Fibroblast of villous mesenchyme (primary cell): ENCODE data around the gene ACVR1. TPM values are rescaled to one million over a fixed set of nuclear protein-coding genes. Genes with fewer than 3 reads are reported as not detected.
A peak's percentile ranks its signal among the peaks of the same experiment; 100 is the strongest.

ENCODE experiments used
- DNase-seq: peaks from one replicate; pipeline ENCODE4 v3.0.0-alpha.2; 2010; ENCODE audit warnings: low read depth
- H3K4me3 ChIP-seq: 2 replicates; pipeline ENCODE4 v1.5.1; 2011; ENCODE audit warnings: low read depth, mild to moderate bottlenecking, low read length
- CTCF ChIP-seq: IDR thresholded peaks from 2 replicates; pipeline ENCODE4 v1.5.1; 2012; ENCODE audit warnings: low read depth, mild to moderate bottlenecking, low read length; ENCODE audit not compliant: insufficient read depth
- total RNA-seq: library from RNA; depleted of rRNA; stranded (reverse); fragments of >200 nt; gene quantifications from 2 replicates; pipeline ENCODE4 v1.2.3, GENCODE V29; 2012

ACVR1 gene
- total RNA-seq, 1 donor: 44.9 TPM

GRCh38 chr2:157744571-157745076 lies 131.5 kb downstream of the ACVR1 start:
- no peak for DNase-seq
- no peak for TF ChIP-seq CTCF
- no peak overlapping the region for H3K4me3 ChIP-seq

GRCh38 chr2:157743051-157743450 lies 133.1 kb downstream of the ACVR1 start:
- H3K4me3 ChIP-seq: no peak overlapping the region
- DNase-seq: no peak
- no peak for TF ChIP-seq CTCF

- no peak for TF ChIP-seq CTCF
- no peak for DNase-seq
- H3K4me3 ChIP-seq: no peak overlapping the region
Observed at GRCh38 chr2:157741819-157742484, 134.2 kb downstream of the ACVR1 start.

DNA sequence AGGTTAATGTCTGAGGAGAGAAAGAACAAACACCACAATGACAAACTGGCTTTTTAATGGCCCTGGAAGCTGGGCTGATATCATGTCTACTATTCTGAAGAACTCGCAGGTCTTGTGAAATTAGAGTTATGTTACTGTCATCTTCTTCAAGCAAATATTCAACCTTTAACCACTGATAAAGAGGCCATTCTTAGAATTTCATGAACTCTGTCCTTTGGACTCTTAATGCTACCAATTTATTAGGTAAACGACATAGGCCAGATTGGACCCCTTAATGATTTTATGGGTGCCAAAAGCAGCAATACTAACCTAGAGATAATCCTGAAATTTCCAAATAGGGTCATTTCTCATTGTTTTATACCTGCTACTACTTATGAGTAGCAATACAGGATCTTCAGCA lies 138.5 kb downstream of the ACVR1 start:
- no peak for TF ChIP-seq CTCF
- no peak overlapping the region for H3K4me3 ChIP-seq
- DNase-seq: no peak

- no peak overlapping the region for H3K4me3 ChIP-seq
- DNase-seq: no peak
- TF ChIP-seq CTCF: no peak
Observed at GRCh38 chr2:157735532-157735931, 140.6 kb downstream of the ACVR1 start.

DNA sequence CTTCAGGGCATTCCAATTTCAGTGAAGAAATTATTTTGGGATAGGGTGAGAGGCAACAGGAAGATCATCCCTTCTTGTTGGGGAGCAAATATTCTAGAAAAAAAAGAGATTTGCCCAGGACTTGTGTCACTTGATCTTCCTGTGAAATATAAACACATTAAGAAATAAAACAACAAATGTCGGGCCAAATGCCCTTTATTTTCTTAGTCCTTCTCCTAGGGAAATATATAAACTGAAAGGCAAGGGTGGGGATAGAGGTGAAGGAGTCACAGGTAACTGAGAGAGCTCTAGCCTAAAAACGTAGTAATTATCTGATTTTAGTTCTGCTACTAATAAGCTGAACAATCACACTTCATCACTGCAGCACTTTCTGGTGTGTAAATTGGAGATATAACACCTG lies 142.9 kb downstream of the ACVR1 start:
- H3K4me3 ChIP-seq: no peak overlapping the region
- no peak for DNase-seq
- TF ChIP-seq CTCF: no peak

- peak; percentile 66 for DNase-seq
- no peak overlapping the region for H3K4me3 ChIP-seq
- no peak for TF ChIP-seq CTCF
Observed at GRCh38 chr2:157732596-157732995, 143.5 kb downstream of the ACVR1 start.
